Central memory CD8-positive, alpha-beta T cell (primary cell): ENCODE measurements around the gene ING3.
"Not testable (repeated sequence)": the region's sequence is repeated elsewhere in the genome, so short reads cannot be mapped to it uniquely, and the experiment has no call there.

Source experiments
- ATAC-seq: fragments of 150-1000 bp; cut with Tn5 transposase; replicated peaks from 2 replicates; pipeline ENCODE4 v1.10.0; 2022; ENCODE audit warnings: mild to moderate bottlenecking, moderate FRiP score, moderate number of reproducible peaks; ENCODE audit not compliant: poor library complexity, severe bottlenecking; ENCODE audit errors: extremely low read depth
- DNase-seq, 2 donors: peaks; one replicate each; pipeline ENCODE4 v3.0.0; 2021; ENCODE audit warnings: low spot score in 2 of 2
- H3K27ac Mint-ChIP-seq: one replicate; pipeline ENCODE4 v1.8.0; 2022; ENCODE audit warnings: low read depth, mild to moderate bottlenecking, moderate library complexity, mixed read lengths
- H3K27me3 Mint-ChIP-seq: one replicate; pipeline ENCODE4 v1.8.0; 2022; ENCODE audit warnings: mixed read lengths
- H3K36me3 Mint-ChIP-seq: one replicate; pipeline ENCODE4 v1.8.0; 2022; ENCODE audit warnings: mild to moderate bottlenecking, moderate library complexity, mixed read lengths; ENCODE audit not compliant: insufficient read depth
- H3K4me1 Mint-ChIP-seq: one replicate; pipeline ENCODE4 v1.8.0; 2022; ENCODE audit warnings: mixed read lengths
- H3K4me3 Mint-ChIP-seq: one replicate; pipeline ENCODE4 v1.8.0; 2022; ENCODE audit warnings: mild to moderate bottlenecking, moderate library complexity, mixed read lengths
- H3K9me3 Mint-ChIP-seq: one replicate; pipeline ENCODE4 v1.8.0; 2022; ENCODE audit warnings: mixed read lengths

ING3 gene

DNA sequence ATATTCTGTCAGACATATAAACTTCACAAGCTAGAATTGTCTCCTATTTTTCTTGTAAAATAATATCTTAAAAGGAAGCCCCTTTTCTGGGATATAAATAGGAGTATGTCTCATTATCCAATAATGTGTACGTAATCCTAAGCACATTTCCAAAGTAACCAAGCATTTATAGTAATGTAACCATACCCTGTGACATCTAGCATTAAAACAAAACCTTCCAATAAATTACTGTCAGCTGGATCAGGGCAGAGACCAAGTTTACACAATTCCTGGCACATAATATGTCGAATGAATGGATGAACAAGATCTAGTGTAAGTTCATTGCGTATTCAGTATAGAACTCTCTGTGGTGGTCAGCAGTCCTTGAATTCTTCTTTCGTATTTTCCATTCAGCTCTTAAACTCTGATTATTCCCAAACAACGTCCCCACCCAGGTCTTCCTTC, 52.2 kb downstream of the ING3 start:
- peaks cover 45% of the 10 kb centered on the region for H3K27me3 Mint-ChIP-seq
- DNase-seq, result no peak
- ATAC-seq, result no peak
- H3K9me3 Mint-ChIP-seq, result no peaks in the 10 kb centered on the region
- no peak overlapping the region for H3K4me3 Mint-ChIP-seq
- peaks cover 1% of the 10 kb centered on the region for H3K36me3 Mint-ChIP-seq
- no peak overlapping the region for H3K27ac Mint-ChIP-seq
- H3K4me1 Mint-ChIP-seq, result no peaks in the 10 kb centered on the region

DNA sequence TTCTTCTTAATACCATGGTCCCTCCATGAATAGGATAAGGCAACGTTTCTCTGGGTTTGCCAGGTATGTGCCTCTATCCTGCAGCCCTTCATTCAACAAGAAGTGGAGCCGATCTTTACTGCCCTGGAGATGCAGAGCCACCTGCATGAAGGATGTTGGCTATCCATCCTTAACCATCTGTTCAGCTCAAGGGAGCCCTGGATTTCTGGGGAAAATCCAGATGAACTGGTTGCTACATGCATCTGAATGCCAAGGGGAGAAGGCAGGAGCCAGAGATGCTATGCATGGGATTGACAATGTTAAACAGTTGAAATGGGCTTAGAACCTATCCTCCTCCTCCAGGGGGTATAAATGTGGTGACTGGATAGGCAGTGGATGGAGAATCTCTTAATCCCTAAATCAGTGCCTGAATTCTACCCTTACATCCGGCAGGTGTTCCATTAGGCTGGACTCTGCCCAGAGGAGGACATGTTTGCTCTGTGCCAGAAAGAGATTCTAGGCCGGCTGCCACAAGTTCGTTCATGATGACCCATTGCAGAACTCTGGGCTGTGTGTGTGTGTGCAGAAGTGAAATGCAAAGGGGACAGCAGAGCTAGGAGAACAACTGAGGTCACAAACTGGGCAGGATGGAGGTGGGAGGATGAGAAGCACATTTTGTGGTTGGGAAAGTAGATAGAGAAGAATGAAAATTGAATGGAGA, 53.6 kb downstream of the ING3 start:
- no peak overlapping the region for H3K4me3 Mint-ChIP-seq
- H3K27me3 Mint-ChIP-seq, result peaks cover 59% of the 10 kb centered on the region
- no peaks in the 10 kb centered on the region for H3K4me1 Mint-ChIP-seq
- ATAC-seq (no peak), DNase-seq (no peak)
- H3K27ac Mint-ChIP-seq, result no peak overlapping the region
- peaks cover 1% of the 10 kb centered on the region for H3K36me3 Mint-ChIP-seq
- H3K9me3 Mint-ChIP-seq, result no peaks in the 10 kb centered on the region

DNA sequence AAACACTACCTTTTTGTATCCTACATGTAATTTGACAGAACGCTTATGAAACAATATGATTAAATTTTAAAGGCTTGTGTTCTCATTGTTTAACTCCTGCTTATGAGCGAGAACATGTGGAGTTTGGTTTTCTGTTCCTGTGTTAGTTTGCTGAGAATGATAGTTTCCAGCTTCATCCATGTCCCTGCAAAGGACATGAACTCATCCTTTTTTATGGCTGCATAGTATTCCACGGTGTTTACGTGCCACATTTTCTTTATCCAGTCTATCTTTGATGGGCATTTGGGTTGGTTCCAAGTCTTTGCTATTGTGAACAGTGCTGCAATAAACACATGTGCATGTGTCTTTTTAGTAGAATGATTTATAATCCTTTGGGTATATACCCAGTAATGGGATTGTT, 54.5 kb downstream of the ING3 start:
- H3K4me1 Mint-ChIP-seq, result not testable (repeated sequence)

DNA sequence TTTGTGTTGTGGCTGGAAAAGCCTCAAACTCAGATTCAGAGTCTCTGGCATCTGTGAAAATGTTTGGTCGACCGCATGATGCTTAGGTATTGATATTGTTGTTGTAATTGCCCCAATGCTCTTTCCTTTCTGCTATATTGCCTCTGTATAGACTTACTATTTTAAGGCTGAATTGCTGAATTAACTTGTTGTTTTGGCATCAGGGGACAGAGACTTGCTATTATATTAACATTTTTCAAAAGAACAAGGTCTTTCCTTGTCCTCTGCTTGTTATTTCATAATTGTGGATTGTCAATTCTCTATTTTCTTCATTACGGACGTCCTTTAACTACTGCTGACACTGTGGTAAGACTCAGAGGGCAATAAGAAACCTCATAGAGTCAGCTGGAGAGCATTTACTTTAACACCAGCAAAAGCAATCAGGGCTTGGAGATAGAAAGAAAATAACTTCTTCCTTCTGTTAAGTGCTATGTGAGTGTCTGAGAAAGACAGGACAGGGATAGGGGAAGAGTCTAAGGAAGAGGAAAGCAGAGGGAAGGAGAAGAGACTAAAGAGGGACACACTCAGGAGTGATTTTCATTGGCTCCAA, 55.5 kb downstream of the ING3 start:
- no peak for DNase-seq
- Mint-ChIP-seq H3K9me3 (no peaks in the 10 kb centered on the region), H3K27ac (no peak overlapping the region), H3K27me3 (peaks cover 63% of the 10 kb centered on the region), H3K4me3 (no peak overlapping the region), H3K36me3 (peaks cover 1% of the 10 kb centered on the region), H3K4me1 (no peaks in the 10 kb centered on the region)
- no peak for ATAC-seq

More for the DNA sequence above, 54.5 kb downstream of the ING3 start:
- not testable (repeated sequence) for DNase-seq, H3K27ac Mint-ChIP-seq, H3K4me3 Mint-ChIP-seq, H3K36me3 Mint-ChIP-seq, ATAC-seq, H3K9me3 Mint-ChIP-seq
- peaks cover 63% of the 10 kb centered on the region for H3K27me3 Mint-ChIP-seq

DNA sequence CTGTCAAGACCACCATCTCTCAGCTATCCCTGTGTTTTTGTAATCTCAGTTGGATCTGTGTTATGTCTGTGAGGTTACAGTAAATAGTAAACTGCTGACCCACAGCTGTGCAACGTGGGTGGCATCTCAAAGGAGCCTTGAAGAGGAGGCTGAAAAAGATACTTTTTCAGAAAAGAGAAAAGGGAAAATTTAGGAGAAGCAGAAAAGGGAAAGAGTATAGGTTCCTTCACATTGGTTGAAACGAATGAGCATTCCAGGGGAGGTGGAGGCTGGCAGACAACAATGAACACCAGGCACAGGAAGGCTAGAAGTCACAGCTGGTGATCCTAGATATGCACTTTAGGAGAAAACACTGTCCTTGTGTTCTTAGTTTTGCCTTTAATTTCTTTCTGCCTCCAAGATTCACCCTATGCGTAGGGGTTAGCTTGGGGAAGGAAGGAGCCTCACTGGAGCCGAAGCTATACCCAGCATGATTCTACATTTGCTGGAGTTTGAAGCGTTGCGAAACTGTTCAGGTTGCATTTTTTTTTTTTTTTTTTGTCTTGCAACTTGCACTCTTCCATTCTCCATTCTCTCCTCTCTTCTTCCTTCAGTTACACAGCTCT, 56.2 kb downstream of the ING3 start:
- Mint-ChIP-seq H3K27me3 (peaks cover 63% of the 10 kb centered on the region), H3K36me3 (peaks cover 1% of the 10 kb centered on the region), H3K9me3 (no peaks in the 10 kb centered on the region), H3K4me3 (no peak overlapping the region), H3K27ac (no peak overlapping the region), H3K4me1 (no peaks in the 10 kb centered on the region)
- DNase-seq (no peak), ATAC-seq (no peak)

DNA sequence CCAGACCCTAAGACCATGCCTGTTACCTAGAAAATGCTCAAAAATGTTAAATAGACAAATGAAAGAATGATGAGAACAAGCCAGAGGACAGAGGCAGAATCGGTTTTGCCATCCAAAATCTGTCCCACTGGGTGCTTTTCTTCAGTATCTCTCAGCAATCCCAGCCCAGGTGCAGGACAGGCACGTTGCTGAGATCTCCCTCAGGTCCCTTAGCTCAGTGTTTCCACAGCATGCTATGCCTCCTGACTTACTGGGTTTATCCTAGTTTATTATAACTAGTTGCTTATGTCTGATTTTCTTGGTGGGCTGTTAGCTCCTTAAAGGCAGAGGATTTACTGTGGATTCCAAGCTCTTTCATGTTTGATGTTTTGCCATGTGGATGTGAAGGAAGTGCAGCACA, 58.2 kb downstream of the ING3 start:
- H3K9me3 Mint-ChIP-seq, result no peaks in the 10 kb centered on the region

DNA sequence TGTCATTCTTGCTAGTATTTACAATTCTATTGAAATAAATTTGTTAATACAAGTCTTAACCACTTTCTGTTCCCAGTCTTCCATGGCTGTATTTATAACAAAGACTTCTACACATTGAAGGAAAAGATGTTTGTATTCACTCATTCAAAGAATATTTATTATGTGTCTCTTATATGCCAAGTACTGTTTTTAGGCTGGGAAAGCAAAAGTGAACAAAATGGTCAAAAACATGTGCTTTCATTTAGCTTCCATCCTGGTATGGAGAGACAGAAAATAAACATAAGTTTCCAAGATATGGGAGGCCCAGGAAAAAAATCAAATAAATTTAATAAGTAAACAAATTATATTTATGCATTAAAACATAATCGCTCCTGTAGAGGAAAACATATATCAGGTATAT, 60.8 kb downstream of the ING3 start:
- DNase-seq (no peak), ATAC-seq (no peak)
- Mint-ChIP-seq H3K4me1 (no peaks in the 10 kb centered on the region), H3K9me3 (no peaks in the 10 kb centered on the region), H3K36me3 (no peaks in the 10 kb centered on the region), H3K4me3 (no peak overlapping the region), H3K27me3 (peaks cover 43% of the 10 kb centered on the region), H3K27ac (no peak overlapping the region)

More for the DNA sequence above, 58.2 kb downstream of the ING3 start:
- peaks cover 1% of the 10 kb centered on the region for H3K36me3 Mint-ChIP-seq
- DNase-seq, result no peak
- no peak for ATAC-seq
- H3K4me3 Mint-ChIP-seq, result no peak overlapping the region
- no peaks in the 10 kb centered on the region for H3K4me1 Mint-ChIP-seq
- no peak overlapping the region for H3K27ac Mint-ChIP-seq
- H3K27me3 Mint-ChIP-seq, result peaks cover 52% of the 10 kb centered on the region

DNA sequence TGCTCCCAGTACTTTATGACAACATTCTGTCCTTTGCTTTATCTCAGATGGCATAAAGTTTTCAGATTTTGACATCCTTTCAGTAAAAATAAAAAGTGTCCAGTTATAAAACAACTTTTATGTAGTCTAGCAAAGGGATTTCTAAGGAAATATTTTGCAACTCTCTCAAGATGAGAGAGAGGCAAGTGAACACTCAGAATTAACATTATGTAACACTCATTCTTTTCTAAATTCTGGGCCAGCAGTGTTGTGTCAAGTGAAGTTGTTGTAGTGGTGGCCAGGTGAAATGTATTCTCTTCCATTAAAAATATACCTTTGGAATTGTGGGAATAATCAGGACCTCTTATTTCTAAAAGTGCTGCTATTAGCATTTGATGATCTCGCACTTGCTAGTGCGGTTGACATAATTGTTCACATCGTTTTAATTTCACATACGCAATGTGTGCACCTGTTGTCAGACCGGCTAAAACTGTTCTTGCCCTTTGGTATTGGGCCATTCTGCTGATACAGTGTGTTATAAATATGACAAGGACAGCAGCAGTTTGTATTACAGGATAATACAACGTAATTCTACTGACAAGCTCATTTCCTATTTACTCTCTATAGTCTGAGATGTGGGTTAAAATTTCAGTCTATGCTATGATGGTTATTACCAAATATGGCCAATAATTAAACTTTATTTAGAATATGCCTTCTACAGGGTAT, 61.7 kb downstream of the ING3 start:
- no peak for DNase-seq
- no peak overlapping the region for H3K27ac Mint-ChIP-seq
- H3K9me3 Mint-ChIP-seq, result no peaks in the 10 kb centered on the region
- H3K4me3 Mint-ChIP-seq, result no peak overlapping the region
- no peaks in the 10 kb centered on the region for H3K36me3 Mint-ChIP-seq
- no peaks in the 10 kb centered on the region for H3K4me1 Mint-ChIP-seq
- ATAC-seq, result no peak
- H3K27me3 Mint-ChIP-seq, result peaks cover 46% of the 10 kb centered on the region

DNA sequence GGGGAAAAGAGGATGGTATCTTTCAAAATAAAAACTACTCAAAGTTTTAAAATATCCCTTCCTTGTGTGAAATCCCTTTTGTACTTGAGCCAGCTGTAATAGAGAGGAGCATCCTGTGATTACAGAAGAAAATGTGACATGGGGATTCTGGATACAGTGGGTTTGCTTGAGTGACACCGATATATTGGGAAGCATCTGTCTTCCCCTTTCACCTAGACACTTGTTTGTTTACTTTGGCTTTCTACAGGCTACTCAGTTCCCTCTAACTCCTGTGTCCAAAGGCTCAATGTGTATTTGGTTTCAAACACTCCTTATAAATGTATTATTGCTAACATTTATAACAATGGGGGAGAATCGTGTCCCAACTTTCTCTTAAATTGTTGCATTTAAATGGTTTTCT, 62.3 kb downstream of the ING3 start:
- DNase-seq, result no peak
- Mint-ChIP-seq H3K27ac (no peak overlapping the region), H3K4me1 (no peaks in the 10 kb centered on the region), H3K36me3 (no peaks in the 10 kb centered on the region), H3K9me3 (no peaks in the 10 kb centered on the region), H3K27me3 (peaks cover 42% of the 10 kb centered on the region), H3K4me3 (no peak overlapping the region)
- no peak for ATAC-seq

DNA sequence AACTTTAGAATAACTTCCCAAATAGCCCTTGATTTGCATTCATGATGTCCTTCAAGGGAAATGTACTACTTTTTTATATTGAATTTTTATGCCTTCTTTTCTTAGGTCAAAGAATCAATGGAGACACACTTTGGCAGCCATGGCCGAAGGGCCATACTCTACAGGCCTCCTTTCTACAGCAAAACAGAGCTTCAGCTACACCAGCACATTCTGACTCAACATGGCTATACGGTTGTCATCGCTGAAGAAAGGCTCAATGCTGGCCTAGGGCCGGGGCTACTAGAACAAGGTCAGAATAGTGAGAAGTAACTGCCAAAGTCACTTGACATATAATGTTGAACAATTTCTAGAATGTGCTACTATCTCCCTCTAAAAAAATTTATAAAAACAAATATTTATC, 65.0 kb downstream of the ING3 start:
- Mint-ChIP-seq H3K9me3 (no peaks in the 10 kb centered on the region), H3K27ac (no peak overlapping the region), H3K4me1 (no peaks in the 10 kb centered on the region), H3K4me3 (no peak overlapping the region), H3K36me3 (no peaks in the 10 kb centered on the region), H3K27me3 (peaks cover 25% of the 10 kb centered on the region)
- DNase-seq (no peak), ATAC-seq (no peak)

DNA sequence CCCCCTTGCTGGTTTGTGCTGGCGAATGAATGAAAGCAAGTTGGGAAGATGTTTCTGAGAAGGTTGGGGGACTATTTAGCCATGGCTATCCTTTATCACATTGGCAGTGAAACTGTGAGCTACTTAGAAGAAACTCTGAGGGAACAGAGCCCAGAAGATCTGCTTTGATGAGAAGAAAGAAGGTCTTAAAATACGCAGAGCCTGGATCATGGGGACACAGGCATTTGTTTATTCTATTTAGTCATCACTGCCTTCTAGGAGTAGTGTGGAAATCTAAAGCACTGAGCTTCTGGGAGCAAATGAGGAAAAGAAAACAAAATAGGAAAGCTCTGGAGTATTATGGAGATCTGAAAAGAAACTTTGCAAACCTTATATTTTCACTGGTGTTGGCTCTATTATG, 66.4 kb downstream of the ING3 start:
- H3K27ac Mint-ChIP-seq, result no peak overlapping the region
- DNase-seq, result no peak
- ATAC-seq, result no peak
- no peaks in the 10 kb centered on the region for H3K36me3 Mint-ChIP-seq
- no peaks in the 10 kb centered on the region for H3K4me1 Mint-ChIP-seq
- H3K4me3 Mint-ChIP-seq, result no peak overlapping the region
- no peaks in the 10 kb centered on the region for H3K9me3 Mint-ChIP-seq
- peaks cover 25% of the 10 kb centered on the region for H3K27me3 Mint-ChIP-seq

DNA sequence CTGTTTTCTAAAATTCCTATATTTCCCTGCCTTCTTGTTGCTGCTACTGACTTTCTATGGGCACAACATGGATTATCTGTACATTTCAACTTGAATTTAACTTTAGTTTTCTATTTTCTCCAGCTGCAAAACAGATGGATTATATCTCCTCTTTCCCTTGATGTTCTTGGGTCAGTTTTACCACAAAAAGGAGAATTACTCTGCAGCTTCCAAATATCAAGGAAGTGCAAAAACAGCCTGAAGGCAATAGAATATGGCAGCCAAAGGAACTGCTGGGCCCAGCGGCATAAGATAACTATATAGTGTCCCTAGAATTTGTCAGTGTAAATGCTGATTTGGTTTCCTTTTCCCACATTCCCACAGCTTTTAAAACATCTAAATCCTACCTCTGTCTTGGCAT, 67.0 kb downstream of the ING3 start:
- Mint-ChIP-seq H3K36me3 (no peaks in the 10 kb centered on the region), H3K27ac (no peak overlapping the region), H3K27me3 (peaks cover 25% of the 10 kb centered on the region), H3K4me1 (no peaks in the 10 kb centered on the region), H3K4me3 (no peak overlapping the region), H3K9me3 (no peaks in the 10 kb centered on the region)
- no peak for DNase-seq
- ATAC-seq, result no peak

DNA sequence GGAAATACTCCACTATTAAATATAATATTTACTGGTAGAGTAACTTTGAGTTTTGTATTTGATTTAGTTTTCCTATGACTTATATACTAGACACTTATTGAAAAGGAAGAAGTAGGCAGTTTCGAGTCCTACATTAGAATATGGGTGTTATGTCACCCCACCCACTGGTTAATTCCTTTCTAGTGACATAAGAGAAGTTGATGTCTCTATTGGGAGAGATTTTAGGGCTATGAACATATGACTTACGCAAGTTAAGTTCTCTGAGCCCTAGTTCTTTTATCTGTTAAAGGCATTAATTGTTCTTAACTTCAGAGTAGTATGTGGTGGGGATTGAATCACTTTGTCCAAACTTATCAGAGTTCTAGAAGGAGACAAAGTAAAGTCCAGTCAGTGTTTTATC, 68.4 kb downstream of the ING3 start:
- DNase-seq (no peak), ATAC-seq (no peak)
- Mint-ChIP-seq H3K27ac (no peak overlapping the region), H3K4me3 (no peak overlapping the region), H3K27me3 (peaks cover 19% of the 10 kb centered on the region), H3K4me1 (no peaks in the 10 kb centered on the region), H3K36me3 (no peaks in the 10 kb centered on the region), H3K9me3 (no peaks in the 10 kb centered on the region)
